ENCODE results near the gene RAB3C. TPM values are rescaled to one million over a fixed set of nuclear protein-coding genes. Genes with fewer than 3 reads are reported as not detected.

The RAB3C gene
- total RNA-seq, 1 experiment from 2014 or later = 13.3 TPM

DNA sequence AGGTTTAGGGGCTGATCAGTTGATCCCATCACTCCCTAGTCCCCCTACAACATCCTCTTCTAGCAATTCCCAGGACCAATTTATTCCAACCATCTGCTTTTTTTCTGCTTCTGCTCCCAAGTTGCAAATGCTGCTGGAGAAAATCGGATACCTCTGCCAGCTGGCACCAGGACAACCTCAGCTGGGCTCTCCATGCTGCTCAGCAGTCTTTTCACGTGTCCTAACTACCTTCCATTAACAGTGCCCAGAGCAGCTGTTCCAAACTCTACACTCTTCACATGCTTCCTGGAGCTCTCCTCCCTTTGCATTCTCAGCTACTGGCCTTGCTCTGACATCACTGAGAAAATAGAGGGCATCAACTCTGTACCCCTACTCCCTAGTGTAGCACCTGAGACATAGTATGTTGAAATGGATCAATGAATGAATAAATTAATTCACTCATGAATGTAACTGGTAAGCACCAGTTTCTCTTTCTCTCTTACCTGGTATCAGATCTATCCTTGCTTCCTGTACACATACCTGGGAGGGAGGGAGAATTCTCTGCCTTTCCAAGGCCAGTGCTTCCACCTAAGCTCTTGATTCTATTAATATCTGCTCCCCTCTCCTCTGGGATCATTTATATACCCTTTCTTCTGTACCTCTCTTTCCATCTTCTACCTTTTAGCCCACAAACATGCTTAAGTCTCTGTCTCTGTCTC, 191.0 kb downstream of the RAB3C start:
- H3K4me1 Mint-ChIP-seq = no peaks in the 10 kb centered on the region
- TF ChIP-seq ZNF425 (CRISPR knock-in tag; conservative IDR thresholded peaks at IDR 0.05) = no peak
- no peak for TF ChIP-seq ZNF219 (CRISPR knock-in tag; IDR thresholded peaks at IDR 0.05; ENCODE audit: borderline replicate concordance)
- TF ChIP-seq SMAD3 (CRISPR knock-in tag; IDR thresholded peaks at IDR 0.05; ENCODE audit: borderline replicate concordance) = no peak
- no peak for TF ChIP-seq FOXP4 (CRISPR knock-in tag; IDR thresholded peaks at IDR 0.05)
- TF ChIP-seq, protein P1, sequence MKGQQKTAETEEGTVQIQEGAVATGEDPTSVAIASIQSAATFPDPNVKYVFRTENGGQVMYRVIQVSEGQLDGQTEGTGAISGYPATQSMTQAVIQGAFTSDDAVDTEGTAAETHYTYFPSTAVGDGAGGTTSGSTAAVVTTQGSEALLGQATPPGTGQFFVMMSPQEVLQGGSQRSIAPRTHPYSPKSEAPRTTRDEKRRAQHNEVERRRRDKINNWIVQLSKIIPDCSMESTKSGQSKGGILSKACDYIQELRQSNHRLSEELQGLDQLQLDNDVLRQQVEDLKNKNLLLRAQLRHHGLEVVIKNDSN (CRISPR knock-in tag; IDR thresholded peaks at IDR 0.05) = no peak
- no peak for TF ChIP-seq NR2C2 (CRISPR knock-in tag; IDR thresholded peaks at IDR 0.05)
- TF ChIP-seq GABPB1 (CRISPR knock-in tag; IDR thresholded peaks at IDR 0.05) = no peak
- TF ChIP-seq GRHL2 (CRISPR knock-in tag; IDR thresholded peaks at IDR 0.05; ENCODE audit: insufficient replicate concordance, severe bottlenecking) = no peak
- no peak for TF ChIP-seq STAT6 (CRISPR knock-in tag; conservative IDR thresholded peaks at IDR 0.05; ENCODE audit: low read depth)
- TF ChIP-seq, protein P2, sequence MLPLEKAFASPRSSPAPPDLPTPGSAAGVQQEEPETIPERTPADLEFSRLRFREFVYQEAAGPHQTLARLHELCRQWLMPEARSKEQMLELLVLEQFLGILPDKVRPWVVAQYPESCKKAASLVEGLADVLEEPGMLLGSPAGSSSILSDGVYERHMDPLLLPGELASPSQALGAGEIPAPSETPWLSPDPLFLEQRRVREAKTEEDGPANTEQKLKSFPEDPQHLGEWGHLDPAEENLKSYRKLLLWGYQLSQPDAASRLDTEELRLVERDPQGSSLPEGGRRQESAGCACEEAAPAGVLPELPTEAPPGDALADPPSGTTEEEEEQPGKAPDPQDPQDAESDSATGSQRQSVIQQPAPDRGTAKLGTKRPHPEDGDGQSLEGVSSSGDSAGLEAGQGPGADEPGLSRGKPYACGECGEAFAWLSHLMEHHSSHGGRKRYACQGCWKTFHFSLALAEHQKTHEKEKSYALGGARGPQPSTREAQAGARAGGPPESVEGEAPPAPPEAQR (CRISPR knock-in tag; IDR thresholded peaks at IDR 0.05) = no peak
- TF ChIP-seq PRDM15 (CRISPR knock-in tag; IDR thresholded peaks at IDR 0.05) = no peak
- no peak for TF ChIP-seq TEAD1 (CRISPR knock-in tag; IDR thresholded peaks at IDR 0.05)
- peaks cover 5% of the 10 kb centered on the region for H3K9me3 Mint-ChIP-seq
- ATAC-seq = no peak
- CTCF ChIA-PET = interaction anchor here (0.5 kb wide), 1 partner anchor 46 kb away, joined by 3 read pairs; no protein-coding TSS in a partner anchor
- no peak overlapping the region for H3K27ac Mint-ChIP-seq
- no peak for DNase-seq (ENCODE audit: low spot score)
- H3K36me3 Mint-ChIP-seq = no peaks in the 10 kb centered on the region
- POLR2A ChIA-PET = no interaction called here
- no peaks in the 10 kb centered on the region; the same call in 1 of the 2 replicates for H3K27me3 Mint-ChIP-seq (ENCODE audit: low read depth)
- H3K4me3 Mint-ChIP-seq = no peak overlapping the region
